DND-41 (cell line): ENCODE data around the gene FANCE.

Experiments used
- ATAC-seq: fragments of 200-7000 bp; cut with Tn5 transposase; 3 replicates; pipeline ENCODE4 v1.9.1; 2021; ENCODE audit warnings: low read depth; ENCODE audit not compliant: insufficient read depth
- DNase-seq: peaks from one replicate; pipeline ENCODE4 v3.0.0-alpha.2; 2020
- H2AFZ ChIP-seq: 2 replicates; pipeline ENCODE4 v1.6.0; 2012; ENCODE audit warnings: low read depth, low read length
- H3K27ac ChIP-seq: 2 replicates; pipeline ENCODE4 v1.5.1; 2012; ENCODE audit warnings: low read length, inconsistent platforms
- H3K27me3 ChIP-seq: fragments of 200-600 bp; sonication (generic); 2 replicates; pipeline ENCODE4 v1.6.0; 2012; ENCODE audit warnings: low read length, mild to moderate bottlenecking, inconsistent platforms; ENCODE audit not compliant: insufficient read depth, poor library complexity
- H3K36me3 ChIP-seq: 2 replicates; pipeline ENCODE4 v1.5.1; 2012; ENCODE audit warnings: low read length, inconsistent platforms; ENCODE audit not compliant: insufficient read depth
- H3K4me1 ChIP-seq: 2 replicates; pipeline ENCODE4 v1.5.1; 2012; ENCODE audit warnings: mild to moderate bottlenecking, low read length; ENCODE audit not compliant: insufficient read depth
- H3K4me2 ChIP-seq: 2 replicates; pipeline ENCODE4 v1.6.0; 2012; ENCODE audit warnings: mild to moderate bottlenecking, moderate library complexity, low read length, inconsistent platforms; ENCODE audit not compliant: insufficient read depth
- H3K4me3 ChIP-seq, 2 experiments: fragments of 200-600 bp in 1 of 2; shearing (Covaris generic) in 1 of 2; 2 replicates each; pipeline ENCODE4 v1.5.1; 2012 to 2016; ENCODE audit warnings: inconsistent platforms in 2 of 2, low read length in 2 of 2, mild to moderate bottlenecking in 2 of 2, low read depth in 1 of 2, moderate library complexity in 1 of 2
- H3K79me2 ChIP-seq: 2 replicates; pipeline ENCODE4 v1.6.0; 2012; ENCODE audit warnings: low read length, inconsistent platforms; ENCODE audit not compliant: insufficient read depth
- H3K9ac ChIP-seq: 2 replicates; pipeline ENCODE4 v1.6.0; 2012; ENCODE audit warnings: low read depth, mild to moderate bottlenecking, inconsistent platforms, low read length, moderate library complexity
- H3K9me3 ChIP-seq: 2 replicates; pipeline ENCODE4 v1.5.1; 2012; ENCODE audit warnings: low read length, moderate library complexity, mild to moderate bottlenecking, inconsistent platforms; ENCODE audit not compliant: insufficient read depth, severe bottlenecking
- H4K20me1 ChIP-seq: 2 replicates; pipeline ENCODE4 v1.6.0; 2012; ENCODE audit warnings: low read length; ENCODE audit not compliant: insufficient read depth
- EZH2 ChIP-seq: IDR thresholded peaks from 3 replicates; pipeline ENCODE4 v1.6.1; 2012; ENCODE audit warnings: borderline replicate concordance, low read depth, mild to moderate bottlenecking, moderate library complexity, low read length, inconsistent platforms; ENCODE audit not compliant: severe bottlenecking
- TF ChIP-seq, protein P1 (sequence below): IDR thresholded peaks from 2 replicates; pipeline ENCODE4 v1.5.1; 2012; ENCODE audit warnings: borderline replicate concordance, low read length, moderate library complexity, mild to moderate bottlenecking; ENCODE audit not compliant: poor library complexity, severe bottlenecking; ENCODE audit errors: extremely low read depth

The FANCE gene

DNA sequence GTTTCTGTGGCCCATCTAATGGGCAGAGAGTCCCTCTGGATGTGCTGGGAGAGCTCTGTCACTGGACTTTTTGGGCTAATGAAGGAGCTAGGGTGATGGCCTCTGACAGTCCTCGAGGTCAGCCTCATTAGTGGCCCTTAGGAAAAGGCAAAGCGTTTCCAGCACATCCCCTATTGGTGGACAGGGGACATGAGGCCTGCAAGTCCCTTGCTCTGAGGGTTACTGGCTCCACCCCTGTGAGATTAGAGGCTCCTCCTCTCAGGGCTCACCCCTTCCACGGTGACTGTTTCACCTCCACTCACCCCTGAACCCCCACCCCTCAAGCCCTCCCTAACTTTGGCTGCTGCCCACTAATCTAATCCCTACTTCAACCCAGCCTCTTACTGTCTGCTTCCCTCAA lies 12.8 kb upstream of the FANCE start:
- H3K27ac ChIP-seq, result no peak overlapping the region
- DNase-seq, result no peak
- no peak overlapping the region for H3K9ac ChIP-seq
- ATAC-seq, result no peak
- no peaks in the 10 kb centered on the region for H3K36me3 ChIP-seq
- no peaks in the 10 kb centered on the region for H3K79me2 ChIP-seq
- H2AFZ ChIP-seq, result no peak overlapping the region
- TF ChIP-seq, protein P1, sequence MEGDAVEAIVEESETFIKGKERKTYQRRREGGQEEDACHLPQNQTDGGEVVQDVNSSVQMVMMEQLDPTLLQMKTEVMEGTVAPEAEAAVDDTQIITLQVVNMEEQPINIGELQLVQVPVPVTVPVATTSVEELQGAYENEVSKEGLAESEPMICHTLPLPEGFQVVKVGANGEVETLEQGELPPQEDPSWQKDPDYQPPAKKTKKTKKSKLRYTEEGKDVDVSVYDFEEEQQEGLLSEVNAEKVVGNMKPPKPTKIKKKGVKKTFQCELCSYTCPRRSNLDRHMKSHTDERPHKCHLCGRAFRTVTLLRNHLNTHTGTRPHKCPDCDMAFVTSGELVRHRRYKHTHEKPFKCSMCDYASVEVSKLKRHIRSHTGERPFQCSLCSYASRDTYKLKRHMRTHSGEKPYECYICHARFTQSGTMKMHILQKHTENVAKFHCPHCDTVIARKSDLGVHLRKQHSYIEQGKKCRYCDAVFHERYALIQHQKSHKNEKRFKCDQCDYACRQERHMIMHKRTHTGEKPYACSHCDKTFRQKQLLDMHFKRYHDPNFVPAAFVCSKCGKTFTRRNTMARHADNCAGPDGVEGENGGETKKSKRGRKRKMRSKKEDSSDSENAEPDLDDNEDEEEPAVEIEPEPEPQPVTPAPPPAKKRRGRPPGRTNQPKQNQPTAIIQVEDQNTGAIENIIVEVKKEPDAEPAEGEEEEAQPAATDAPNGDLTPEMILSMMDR, result no peak
- TF ChIP-seq EZH2, result no peak
- H3K27me3 ChIP-seq, result no peaks in the 10 kb centered on the region
- no peaks in the 10 kb centered on the region for H3K4me1 ChIP-seq
- no peaks in the 10 kb centered on the region for H4K20me1 ChIP-seq
- H3K4me3 ChIP-seq, result no peak overlapping the region
- no peak overlapping the region for H3K4me2 ChIP-seq
- H3K9me3 ChIP-seq, result no peaks in the 10 kb centered on the region

DNA sequence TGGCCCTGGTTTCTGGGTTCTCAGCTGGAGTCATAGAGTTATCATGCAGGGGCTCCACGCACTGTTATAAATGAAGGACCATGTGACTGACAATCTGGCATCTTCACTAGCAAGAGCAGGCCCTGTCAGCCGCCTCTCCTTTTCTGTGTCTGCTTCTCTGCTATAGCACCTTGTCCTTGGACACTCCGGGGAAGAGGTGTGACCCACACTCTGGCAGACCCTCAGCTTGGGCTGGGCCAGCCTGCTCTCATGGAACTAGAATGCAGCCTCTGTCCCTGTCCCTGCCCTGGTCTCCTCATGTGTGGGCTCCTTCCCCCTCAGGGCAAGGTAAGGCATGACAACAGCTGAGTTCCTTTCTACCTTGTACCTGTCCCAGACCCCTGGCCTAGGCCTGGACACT lies 10.9 kb upstream of the FANCE start:
- H2AFZ ChIP-seq, result no peak overlapping the region
- H3K4me2 ChIP-seq, result no peak overlapping the region
- no peak overlapping the region for H3K4me3 ChIP-seq
- no peak overlapping the region for H3K9ac ChIP-seq
- H3K27ac ChIP-seq, result no peak overlapping the region
- H3K79me2 ChIP-seq, result no peaks in the 10 kb centered on the region
- DNase-seq (no peak), ATAC-seq (no peak)
- TF ChIP-seq, protein P1, result no peak
- no peak for TF ChIP-seq EZH2
- H4K20me1 ChIP-seq, result no peaks in the 10 kb centered on the region
- H3K9me3 ChIP-seq, result no peaks in the 10 kb centered on the region
- H3K27me3 ChIP-seq, result no peaks in the 10 kb centered on the region
- no peaks in the 10 kb centered on the region for H3K36me3 ChIP-seq
- H3K4me1 ChIP-seq, result peaks cover 4% of the 10 kb centered on the region; the same call in 1 of the 2 replicates

DNA sequence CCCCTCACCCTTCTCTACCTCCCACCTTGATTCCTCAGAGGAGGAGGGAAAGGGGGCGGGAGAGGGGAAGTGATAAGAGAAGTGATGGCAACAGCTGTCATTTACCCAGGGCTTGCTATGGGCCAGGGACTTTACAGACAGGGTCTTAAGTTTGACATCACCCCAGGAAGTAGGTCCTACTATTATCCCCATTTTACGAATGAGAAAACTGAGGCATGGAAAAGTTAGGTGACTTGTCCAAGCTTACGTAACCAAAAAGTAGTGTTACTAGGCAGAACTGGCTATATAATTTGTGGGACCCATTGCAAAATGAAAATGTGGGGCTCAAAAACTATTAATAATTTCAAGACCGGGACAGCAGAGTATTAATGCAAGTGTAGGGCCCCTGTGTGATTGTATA lies 10.5 kb upstream of the FANCE start:
- Histone ChIP-seq H4K20me1 (no peaks in the 10 kb centered on the region), H2AFZ (no peak overlapping the region), H3K27me3 (no peaks in the 10 kb centered on the region), H3K36me3 (no peaks in the 10 kb centered on the region), H3K9ac (no peak overlapping the region), H3K79me2 (no peaks in the 10 kb centered on the region), H3K4me1 (peaks cover 4% of the 10 kb centered on the region; the same call in 1 of the 2 replicates), H3K9me3 (no peaks in the 10 kb centered on the region), H3K4me2 (no peak overlapping the region), H3K27ac (no peak overlapping the region), H3K4me3 (no peak overlapping the region)
- DNase-seq, result no peak
- no peak for ATAC-seq
- TF ChIP-seq, protein P1, result no peak
- no peak for TF ChIP-seq EZH2

DNA sequence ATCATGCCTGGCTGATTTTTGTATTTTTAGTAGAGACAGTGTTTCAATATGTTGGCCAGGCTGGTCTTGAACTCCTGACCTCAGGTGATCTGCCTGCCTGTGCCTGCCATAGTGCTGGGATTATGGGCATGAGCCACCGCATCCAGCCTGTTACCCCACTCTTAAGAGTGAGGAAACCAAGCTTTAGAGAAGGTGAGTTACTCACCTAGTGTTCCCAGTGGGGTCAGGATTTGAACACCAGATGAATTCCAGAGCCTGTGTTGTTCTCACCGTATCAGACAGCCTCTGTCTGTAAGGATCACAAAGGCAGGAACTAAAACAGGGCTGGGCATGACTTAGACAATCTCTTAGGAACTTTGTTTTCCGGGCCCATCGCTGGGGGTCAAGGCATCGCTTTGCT lies 9.4 kb upstream of the FANCE start:
- H4K20me1 ChIP-seq, result no peaks in the 10 kb centered on the region
- TF ChIP-seq EZH2, result no peak
- H3K27ac ChIP-seq, result no peak overlapping the region
- H2AFZ ChIP-seq, result no peak overlapping the region
- ATAC-seq, result no peak
- H3K36me3 ChIP-seq, result no peaks in the 10 kb centered on the region
- DNase-seq, result no peak
- no peak overlapping the region for H3K4me3 ChIP-seq
- no peaks in the 10 kb centered on the region for H3K9me3 ChIP-seq
- H3K27me3 ChIP-seq, result no peaks in the 10 kb centered on the region
- peaks cover 4% of the 10 kb centered on the region; the same call in 1 of the 2 replicates for H3K4me1 ChIP-seq
- no peaks in the 10 kb centered on the region for H3K79me2 ChIP-seq
- no peak overlapping the region for H3K9ac ChIP-seq
- no peak overlapping the region for H3K4me2 ChIP-seq
